HepG2 (cell line): Measurements from ENCODE around the gene ABHD17B. TPM values are rescaled to one million over a fixed set of nuclear protein-coding genes. Genes with fewer than 3 reads are reported as not detected.

Experiments used
- HDAC2 ChIP-seq: sonication (generic); formaldehyde crosslinking; IDR thresholded peaks from 2 replicates; pipeline ENCODE4 v1.4.0; 2020; ENCODE audit warnings: missing genetic modification reagents
- HNF1A ChIP-seq, 2 experiments: sonication (generic) in 1 of 2; formaldehyde crosslinking in 1 of 2; IDR thresholded peaks; 2 replicates each; pipeline versions ENCODE4 v1.4.0 to v1.6.1; 2016 to 2020; ENCODE audit warnings: borderline replicate concordance in 1 of 2, low read depth in 1 of 2, mild to moderate bottlenecking in 1 of 2, missing genetic modification reagents in 1 of 2
- KLF12 ChIP-seq: sonication (generic); formaldehyde crosslinking; IDR thresholded peaks from 2 replicates; pipeline ENCODE4 v1.4.0; 2020; ENCODE audit warnings: missing genetic modification reagents, borderline replicate concordance
- PLRG1 ChIP-seq: fragments of 450-650 bp; conservative IDR thresholded peaks from 2 replicates; pipeline ENCODE4 v1.6.1; 2016
- PRPF4 ChIP-seq: fragments of 200-400 bp; formaldehyde crosslinking; IDR thresholded peaks from 2 replicates; pipeline ENCODE4 v1.6.1; 2016; ENCODE audit warnings: low read length, low read depth; ENCODE audit not compliant: poor library complexity, severe bottlenecking
- RERE ChIP-seq: IDR thresholded peaks from 2 replicates; pipeline ENCODE4 v1.6.1; 2016; ENCODE audit warnings: low read depth, missing genetic modification reagents, missing compliant biosample characterization
- SRF ChIP-seq: IDR thresholded peaks from 2 replicates; pipeline ENCODE4 v1.6.1; 2011; ENCODE audit warnings: mild to moderate bottlenecking, low read depth, low read length, moderate library complexity
- TBX2 ChIP-seq: sonication (generic); formaldehyde crosslinking; IDR thresholded peaks from 2 replicates; pipeline ENCODE4 v1.5.0; 2020; ENCODE audit warnings: missing genetic modification reagents, mild to moderate bottlenecking, borderline replicate concordance
- ZBTB44 ChIP-seq: sonication (generic); formaldehyde crosslinking; IDR thresholded peaks from 2 replicates; pipeline ENCODE4 v1.4.0; 2020; ENCODE audit warnings: missing genetic modification reagents
- ZNF430 ChIP-seq: sonication (generic); formaldehyde crosslinking; IDR thresholded peaks from 2 replicates; pipeline ENCODE4 v1.9.0; 2021; ENCODE audit warnings: mild to moderate bottlenecking, missing genetic modification reagents
- ZNF513 ChIP-seq: sonication (generic); formaldehyde crosslinking; conservative IDR thresholded peaks from 2 replicates; pipeline ENCODE4 v1.5.0; 2020; ENCODE audit warnings: missing genetic modification reagents
- ZNF569 ChIP-seq: sonication (generic); formaldehyde crosslinking; IDR thresholded peaks from 2 replicates; pipeline ENCODE4 v1.5.0; 2020; ENCODE audit warnings: mild to moderate bottlenecking, missing genetic modification reagents, moderate library complexity, borderline replicate concordance
- polyA plus RNA-seq, 8 experiments: library from polyadenylated mRNA; depleted of rRNA in 3 of 8; stranded (reverse) in 7 of 8; unstranded in 1 of 8; fragments of >200 nt; fragmentation: Illumina TruSeq in 4 of 8; extraction: Trizol in 4 of 8; gene quantifications; 2 replicates each; pipeline versions ENCODE4 v1.2.1 to v1.2.3, GENCODE V29; 2011 to 2016; ENCODE audit warnings: low read depth in 4 of 8, missing spikeins in 1 of 8, mixed read lengths in 1 of 8; ENCODE audit not compliant: insufficient read depth in 1 of 8
- total RNA-seq, 5 experiments: library from RNA; depleted of rRNA; stranded (reverse); fragments of >200 nt; fragmentation: Illumina TruSeq; extraction: Trizol; gene quantifications; 2 replicates each; pipeline ENCODE4 v1.2.3, GENCODE V29; 2016; ENCODE audit warnings: low read depth in 1 of 5
- TF ChIP-seq, protein P1 (sequence below): sonication (generic); formaldehyde crosslinking; IDR thresholded peaks from 2 replicates; pipeline ENCODE4 v1.4.0; 2020; ENCODE audit warnings: missing genetic modification reagents

Gene ABHD17B
- total and polyA plus RNA-seq, 2 of the 13 experiments (the other 11 are each of a cell fraction or from before 2014, with no cell fraction given), result 11.3 to 22.0 TPM

- TF ChIP-seq RERE (CRISPR knock-in tag) (peak; percentile 37), TBX2 (CRISPR knock-in tag) (peak; percentile 81), HNF1A (IDR thresholded peaks at IDR 0.05; ENCODE audit: low read depth) (no peak), HNF1A (CRISPR knock-in tag; IDR thresholded peaks at IDR 0.05; ENCODE audit: borderline replicate concordance) (no peak; the same call in 1 of the 2 replicates), ZBTB44 (no peak), HDAC2 (CRISPR knock-in tag) (peak; percentile 65; the same call in 1 of the 2 replicates), ZNF513 (CRISPR knock-in tag) (no peak), ZNF569 (CRISPR knock-in tag) (no peak), KLF12 (peak; percentile 18; the same call in 1 of the 2 replicates), PLRG1 (no peak), SRF (no peak), ZNF430 (CRISPR knock-in tag) (peak; percentile 92; the same call in 1 of the 2 replicates), PRPF4 (no peak)
- TF ChIP-seq, protein P1, sequence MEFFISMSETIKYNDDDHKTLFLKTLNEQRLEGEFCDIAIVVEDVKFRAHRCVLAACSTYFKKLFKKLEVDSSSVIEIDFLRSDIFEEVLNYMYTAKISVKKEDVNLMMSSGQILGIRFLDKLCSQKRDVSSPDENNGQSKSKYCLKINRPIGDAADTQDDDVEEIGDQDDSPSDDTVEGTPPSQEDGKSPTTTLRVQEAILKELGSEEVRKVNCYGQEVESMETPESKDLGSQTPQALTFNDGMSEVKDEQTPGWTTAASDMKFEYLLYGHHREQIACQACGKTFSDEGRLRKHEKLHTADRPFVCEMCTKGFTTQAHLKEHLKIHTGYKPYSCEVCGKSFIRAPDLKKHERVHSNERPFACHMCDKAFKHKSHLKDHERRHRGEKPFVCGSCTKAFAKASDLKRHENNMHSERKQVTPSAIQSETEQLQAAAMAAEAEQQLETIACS, result no peak
These were observed at the start of gene ABHD17B, which contains the start of gene C9orf85 (continued) for GRCh38 chr9:71911061-71911907.
